GM12874 (cell line): ENCODE data around the gene TUBGCP4.

Experiments
- CTCF ChIP-seq: IDR thresholded peaks from 2 replicates; pipeline ENCODE4 v1.5.1; 2011; ENCODE audit warnings: low read depth, mild to moderate bottlenecking, control low read depth, low read length, moderate library complexity; ENCODE audit not compliant: insufficient read depth

The TUBGCP4 gene

GRCh38 chr15:43347114-43347513, 23.8 kb upstream of the TUBGCP4 start:
- TF ChIP-seq CTCF: no peak

DNA sequence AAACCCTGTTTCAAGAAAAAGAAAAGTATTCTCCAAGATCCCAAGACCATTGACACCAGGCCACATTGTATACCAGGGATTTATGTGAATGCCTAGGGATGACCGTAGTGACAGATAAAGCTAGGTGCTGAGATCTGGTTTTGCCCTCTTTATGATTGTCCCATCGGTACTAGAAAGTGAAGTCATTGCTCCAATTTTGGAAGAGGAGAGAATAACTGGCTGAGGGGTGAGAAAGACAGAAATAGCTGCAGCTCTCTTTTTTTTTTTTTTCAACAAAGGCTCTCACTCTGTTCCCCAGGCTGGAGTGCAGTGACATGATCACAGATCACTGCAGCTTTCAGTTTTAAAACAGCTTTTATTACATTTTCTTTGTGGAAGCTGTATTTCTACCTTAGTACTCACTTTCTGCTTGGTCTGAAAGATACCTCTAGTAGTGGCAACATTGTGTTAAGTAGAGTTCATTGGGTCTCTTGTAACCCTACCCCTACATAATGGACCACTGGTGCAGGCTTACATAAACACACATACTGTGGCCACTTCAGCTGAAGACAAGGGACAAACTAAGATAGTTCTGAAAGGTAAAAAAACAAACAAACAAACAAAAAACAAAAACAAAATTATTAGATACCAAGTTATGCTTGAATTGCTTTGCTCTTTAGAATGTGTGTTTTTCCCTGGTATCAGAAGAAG, 18.1 kb upstream of the TUBGCP4 start:
- TF ChIP-seq CTCF: no peak

DNA sequence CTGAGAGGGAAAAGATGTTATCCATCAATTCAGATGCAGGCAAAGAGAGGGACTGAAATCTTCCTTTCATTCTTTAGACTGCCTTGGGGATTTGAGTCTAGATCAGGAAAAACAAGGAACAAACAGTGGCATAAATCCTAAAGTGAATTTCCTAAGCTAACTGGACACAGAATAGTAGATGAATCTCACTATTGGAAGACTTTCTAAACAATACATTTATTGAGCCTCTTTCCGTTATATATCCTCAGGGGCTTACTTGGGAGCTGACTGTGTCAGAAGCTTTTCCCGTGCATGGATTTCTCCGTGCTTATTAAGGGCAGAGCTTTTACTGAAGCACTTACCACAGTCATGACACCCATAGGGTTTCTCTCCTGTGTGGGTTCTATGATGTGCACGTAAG, 10.1 kb upstream of the TUBGCP4 start:
- TF ChIP-seq CTCF: no peak

DNA sequence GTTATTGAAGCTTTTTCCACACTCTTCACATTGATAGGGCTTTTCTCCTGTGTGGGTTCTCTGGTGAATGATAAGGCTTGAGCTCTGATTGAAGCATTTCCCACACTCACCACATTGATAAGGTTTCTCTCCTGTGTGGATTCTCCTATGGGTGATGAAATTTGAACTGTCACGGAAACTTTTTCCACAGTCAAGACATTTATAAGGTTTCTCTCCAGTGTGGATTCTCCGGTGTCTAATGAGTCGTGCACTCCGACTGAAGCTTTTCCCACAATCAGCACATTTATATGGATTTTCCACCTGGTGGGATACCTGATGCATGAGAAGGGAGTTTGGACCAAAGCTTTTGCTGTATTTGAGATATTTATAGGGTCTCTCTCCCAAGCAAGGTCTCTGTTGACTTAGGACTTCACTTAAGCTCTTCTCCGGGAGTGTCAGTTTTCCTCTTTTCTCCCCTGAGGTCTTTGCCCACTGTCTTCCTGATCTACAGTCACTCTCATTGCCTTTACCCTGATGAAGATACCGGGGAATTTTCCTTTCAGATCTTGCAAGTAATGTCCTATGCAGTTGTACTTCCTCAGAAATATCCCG, 9.5 kb upstream of the TUBGCP4 start:
- no peak for TF ChIP-seq CTCF

DNA sequence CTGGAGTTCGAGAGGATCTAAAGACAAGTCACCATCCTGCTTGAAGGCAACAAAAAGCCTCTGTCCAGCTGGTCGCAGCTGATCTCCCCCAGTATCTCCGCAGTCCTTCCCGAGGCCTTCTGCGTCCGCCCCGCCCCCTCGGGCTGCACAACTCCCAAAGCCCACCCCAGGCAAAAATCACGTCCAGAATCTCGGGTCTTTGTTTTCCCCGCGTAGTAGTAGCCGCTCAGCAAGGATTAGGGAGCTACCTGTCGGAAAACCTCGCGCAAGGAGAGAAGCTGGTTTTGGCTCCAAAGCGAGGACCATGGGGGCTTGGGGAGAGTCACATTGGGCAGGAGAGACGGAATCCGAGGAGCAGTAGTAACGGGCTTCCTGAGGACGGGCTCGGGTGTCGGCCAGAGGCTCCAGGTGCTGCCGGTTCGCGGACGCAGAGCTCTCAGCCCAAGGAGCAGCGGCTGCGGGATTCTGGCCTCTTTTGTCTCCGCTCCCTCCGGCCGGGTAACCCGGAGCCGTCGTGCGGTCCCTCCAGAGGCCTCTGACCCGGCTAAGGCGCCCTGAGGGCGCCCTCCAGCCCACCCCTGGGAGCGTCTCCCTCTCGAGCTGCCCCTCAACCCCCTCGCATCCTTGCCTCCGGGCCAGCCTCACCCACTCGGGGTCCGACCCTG, 459 bp upstream of the TUBGCP4 start:
- no peak for TF ChIP-seq CTCF

- TF ChIP-seq CTCF: peak; percentile 79
Measured at GRCh38 chr15:43376017-43376705, 5.3 kb downstream of the TUBGCP4 start.

- TF ChIP-seq CTCF: no peak
Measured at GRCh38 chr15:43378601-43379000, 7.7 kb downstream of the TUBGCP4 start.
